Esophagus squamous epithelium (tissue), 5 donors: ENCODE measurements around the gene PSKH1. TPM values are rescaled to one million over a fixed set of nuclear protein-coding genes. Genes with fewer than 3 reads are reported as not detected.
A peak's percentile ranks its signal among the peaks of the same experiment; 100 is the strongest.

Experiments used
- DNase-seq: peaks from one replicate; lab custom pipeline; 2025; lab: John Stamatoyannopoulos, UW
- H3K27ac ChIP-seq, 4 donors: fragments of 200-600 bp; sonication (generic); one replicate each; pipeline ENCODE4 v1.5.1; 2016 to 2019; ENCODE audit warnings: mild to moderate bottlenecking in 1 of 4
- H3K27me3 ChIP-seq, 4 donors: fragments of 200-600 bp; sonication (generic); 1 replicate in 3 of 4; 2 replicates in 1 of 4; pipeline versions ENCODE4 v1.5.1 to v1.6.0; 2017 to 2021; ENCODE audit warnings: antibody characterized with exemption in 1 of 4
- H3K36me3 ChIP-seq, 3 donors: fragments of 200-600 bp; sonication (generic); one replicate each; pipeline ENCODE4 v1.5.1; 2016 to 2019
- H3K4me1 ChIP-seq, 3 donors: fragments of 200-600 bp; sonication (generic); one replicate each; pipeline ENCODE4 v1.5.1; 2017 to 2019
- H3K4me3 ChIP-seq, 4 donors: fragments of 200-600 bp; sonication (generic); 1 replicate in 3 of 4; 2 replicates in 1 of 4; pipeline ENCODE4 v1.5.1; 2016 to 2019; ENCODE audit warnings: mild to moderate bottlenecking in 2 of 4, moderate library complexity in 1 of 4
- H3K9me3 ChIP-seq, 3 donors: fragments of 200-600 bp; sonication (generic); one replicate each; pipeline ENCODE4 v1.5.1; 2016 to 2019
- CTCF ChIP-seq, 6 experiments: fragments of 450-650 bp in 4 of 6; fragments of 200-600 bp in 2 of 6; sonication (generic) in 2 of 6; IDR thresholded peaks; one replicate each; pipeline ENCODE4 v1.5.1; 2016 to 2019; ENCODE audit warnings: antibody characterized with exemption in 6 of 6, mild to moderate bottlenecking in 4 of 6, moderate library complexity in 4 of 6
- POLR2A ChIP-seq, 4 donors: fragments of 450-650 bp; IDR thresholded peaks; one replicate each; pipeline ENCODE4 v1.6.1; 2017; ENCODE audit warnings: antibody characterized with exemption in 4 of 4, mild to moderate bottlenecking in 4 of 4, moderate library complexity in 3 of 4
- WGBS, 2 donors: methylation state at CpG; one replicate each; pipeline ENCODE4 v1.1.5; 2018; 5-methylcytosine and 5-hydroxymethylcytosine counted together
- intact Hi-C: fragments of 100-400 bp; cut with DNase I; formaldehyde crosslinking; loops from one replicate; pipeline ENCODE4 v1.15.0; 2022
- total RNA-seq, 4 donors: library from RNA; depleted of rRNA; stranded (reverse); fragments of >200 nt; gene quantifications; one replicate each; pipeline ENCODE4 v1.1.0, GENCODE V29; 2016
- donor health status: DM: yes; HTN: yes; CAD: no.

PSKH1 gene
- total RNA-seq, 4 donors from 2014 or later, result 8.5 to 18.3 (median 13.8) TPM

- intact Hi-C loops, result no loop called here
- DNase-seq, result no peak
- peaks cover 0 to 55% (median 31%) of the 10 kb centered on the region in 3 donors for H3K36me3 ChIP-seq
- WGBS, 2 donors, result 92 to 93% methylated on average over 2 of the region's 2 CpGs
- H3K27ac ChIP-seq, result peak overlapping the region in 1 of 4 donors; percentile 9
- no peak overlapping the region for H3K4me3 ChIP-seq
- H3K27me3 ChIP-seq, result no peaks in the 10 kb centered on the region
- H3K9me3 ChIP-seq, result no peaks in the 10 kb centered on the region
- peak in 5 of 6 experiments; percentile 8 to 57 (median 29) for TF ChIP-seq CTCF (IDR thresholded peaks at IDR 0.05)
- no peak for TF ChIP-seq POLR2A (IDR thresholded peaks at IDR 0.05)
- peaks cover 24 to 48% (median 39%) of the 10 kb centered on the region in 3 donors for H3K4me1 ChIP-seq
Measured at GRCh38 chr16:67865318-67865717, 27.7 kb upstream of the PSKH1 start.

- no peaks in the 10 kb centered on the region for H3K27me3 ChIP-seq
- 97 to 98% methylated on average over 6 of the region's 6 CpGs for whole genome bisulfite sequencing, 2 donors
- no peak overlapping the region for H3K27ac ChIP-seq
- H3K4me3 ChIP-seq, result no peak overlapping the region
- H3K4me1 ChIP-seq, result peaks cover 8 to 34% (median 14%) of the 10 kb centered on the region in 3 donors
- H3K9me3 ChIP-seq, result no peaks in the 10 kb centered on the region
- no peak for DNase-seq
- intact Hi-C loops, result no loop called here
- H3K36me3 ChIP-seq, result peaks cover 0 to 73% (median 34%) of the 10 kb centered on the region in 3 donors
- TF ChIP-seq POLR2A (IDR thresholded peaks at IDR 0.05) (no peak), CTCF (IDR thresholded peaks at IDR 0.05) (no peak)
Measured at GRCh38 chr16:67868290-67868689, 24.8 kb upstream of the PSKH1 start.

- intact Hi-C loops, result no loop called here
Measured at GRCh38 chr16:67869653-67870052, 23.4 kb upstream of the PSKH1 start.

GRCh38 chr16:67871256-67871655 lies 21.8 kb upstream of the PSKH1 start:
- no peaks in the 10 kb centered on the region for H3K27me3 ChIP-seq
- DNase-seq, result no peak
- H3K36me3 ChIP-seq, result peaks cover 0 to 65% (median 30%) of the 10 kb centered on the region in 3 donors
- no peak overlapping the region for H3K27ac ChIP-seq
- H3K9me3 ChIP-seq, result no peaks in the 10 kb centered on the region
- peaks cover 20 to 45% (median 22%) of the 10 kb centered on the region in 3 donors for H3K4me1 ChIP-seq
- intact Hi-C loops, result no loop called here
- 50 to 54% methylated on average over 1 of the region's 3 CpGs for WGBS, 2 donors
- no peak overlapping the region for H3K4me3 ChIP-seq
- TF ChIP-seq POLR2A (IDR thresholded peaks at IDR 0.05) (no peak), CTCF (IDR thresholded peaks at IDR 0.05) (no peak)

More at GRCh38 chr16:67869653-67870052, 23.4 kb upstream of the PSKH1 start:
- H3K27me3 ChIP-seq, result no peaks in the 10 kb centered on the region
- H3K36me3 ChIP-seq, result peaks cover 0 to 73% (median 34%) of the 10 kb centered on the region in 3 donors
- DNase-seq, result no peak
- TF ChIP-seq POLR2A (IDR thresholded peaks at IDR 0.05), result no peak
- no peak for TF ChIP-seq CTCF (IDR thresholded peaks at IDR 0.05)
- H3K4me1 ChIP-seq, result peaks cover 13 to 36% (median 13%) of the 10 kb centered on the region in 3 donors
- no peak overlapping the region for H3K4me3 ChIP-seq
- WGBS, 2 donors, result 70 to 71% methylated on average over 7 of the region's 7 CpGs
- no peaks in the 10 kb centered on the region for H3K9me3 ChIP-seq
- no peak overlapping the region for H3K27ac ChIP-seq

GRCh38 chr16:67872131-67872630 lies 20.9 kb upstream of the PSKH1 start:
- Histone ChIP-seq H3K4me1 (peaks cover 20 to 45% (median 22%) of the 10 kb centered on the region in 3 donors), H3K36me3 (peaks cover 0 to 65% (median 37%) of the 10 kb centered on the region in 3 donors), H3K27ac (peak overlapping the region; percentile 86 to 92 (median 86)), H3K4me3 (peak overlapping the region in 3 of 4 donors; percentile 77 to 97 (median 90)), H3K9me3 (no peaks in the 10 kb centered on the region), H3K27me3 (no peaks in the 10 kb centered on the region)
- TF ChIP-seq POLR2A (IDR thresholded peaks at IDR 0.05) (no peak), CTCF (IDR thresholded peaks at IDR 0.05) (no peak)
- intact Hi-C loops, result no loop called here
- no peak for DNase-seq
- 70 to 79% methylated on average over 2 of the region's 2 CpGs for WGBS, 2 donors
